Mesodermal cell (in vitro differentiated cells): ENCODE measurements around the gene CELF4.
"Not testable (repeated sequence)": the region's sequence is repeated elsewhere in the genome, so short reads cannot be mapped to it uniquely, and the experiment has no call there.

Experiments
- H3K27ac ChIP-seq: 2 replicates; pipeline ENCODE4 v1.7.0; 2013; ENCODE audit warnings: mild to moderate bottlenecking, low read depth, low read length, moderate library complexity; ENCODE audit not compliant: severe bottlenecking
- H3K36me3 ChIP-seq: 2 replicates; pipeline ENCODE4 v1.7.1; 2013; ENCODE audit warnings: mild to moderate bottlenecking, low read length, moderate library complexity; ENCODE audit not compliant: control insufficient read depth, insufficient read depth
- H3K4me1 ChIP-seq: one replicate; pipeline ENCODE4 v1.7.1; 2013; ENCODE audit warnings: mild to moderate bottlenecking, low read length; ENCODE audit not compliant: insufficient read depth, control insufficient read depth, poor library complexity, severe bottlenecking
- H3K4me3 ChIP-seq: 2 replicates; pipeline ENCODE4 v1.7.0; 2013; ENCODE audit warnings: low read length, control low read depth, mild to moderate bottlenecking; ENCODE audit not compliant: insufficient read depth, poor library complexity, severe bottlenecking; ENCODE audit errors: extremely low read depth
- H3K9me3 ChIP-seq: 2 replicates; pipeline ENCODE4 v1.7.1; 2013; ENCODE audit warnings: mild to moderate bottlenecking, low read length, moderate library complexity; ENCODE audit not compliant: control insufficient read depth
- WGBS, 2 experiments: methylation state at CpG; one replicate each; pipeline ENCODE4 v1.1.5; 2013; ENCODE audit warnings: missing lambda C conversion rate in 2 of 2; ENCODE audit not compliant: insufficient coverage in 2 of 2; 5-methylcytosine and 5-hydroxymethylcytosine counted together

The CELF4 gene

DNA sequence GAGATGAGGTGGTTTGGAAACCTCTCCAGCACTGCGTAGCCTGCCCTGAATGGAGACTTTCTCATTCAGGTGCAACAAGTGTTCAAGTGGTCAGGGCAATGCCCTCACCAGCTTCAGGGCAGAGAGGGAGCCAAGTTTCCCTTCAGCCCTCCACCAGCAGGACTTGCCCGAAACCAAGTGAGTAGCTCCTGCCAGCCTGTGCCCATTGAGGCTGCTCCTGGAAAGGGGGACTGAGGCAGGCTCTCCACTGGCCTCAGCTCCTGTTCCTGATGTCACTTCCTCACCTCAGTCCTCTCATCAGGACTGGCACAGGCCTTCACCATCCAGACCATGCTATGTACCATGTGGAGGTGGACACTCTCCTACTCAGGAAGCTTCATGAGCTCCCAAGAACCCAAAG, 94.6 kb downstream of the CELF4 start:
- Histone ChIP-seq H3K27ac (no peak overlapping the region), H3K4me1 (peaks cover 4% of the 10 kb centered on the region), H3K36me3 (no peaks in the 10 kb centered on the region), H3K9me3 (no peaks in the 10 kb centered on the region), H3K4me3 (no peak overlapping the region)
- 100% methylated on average over 2 of the region's 2 CpGs for WGBS, 2 experiments

DNA sequence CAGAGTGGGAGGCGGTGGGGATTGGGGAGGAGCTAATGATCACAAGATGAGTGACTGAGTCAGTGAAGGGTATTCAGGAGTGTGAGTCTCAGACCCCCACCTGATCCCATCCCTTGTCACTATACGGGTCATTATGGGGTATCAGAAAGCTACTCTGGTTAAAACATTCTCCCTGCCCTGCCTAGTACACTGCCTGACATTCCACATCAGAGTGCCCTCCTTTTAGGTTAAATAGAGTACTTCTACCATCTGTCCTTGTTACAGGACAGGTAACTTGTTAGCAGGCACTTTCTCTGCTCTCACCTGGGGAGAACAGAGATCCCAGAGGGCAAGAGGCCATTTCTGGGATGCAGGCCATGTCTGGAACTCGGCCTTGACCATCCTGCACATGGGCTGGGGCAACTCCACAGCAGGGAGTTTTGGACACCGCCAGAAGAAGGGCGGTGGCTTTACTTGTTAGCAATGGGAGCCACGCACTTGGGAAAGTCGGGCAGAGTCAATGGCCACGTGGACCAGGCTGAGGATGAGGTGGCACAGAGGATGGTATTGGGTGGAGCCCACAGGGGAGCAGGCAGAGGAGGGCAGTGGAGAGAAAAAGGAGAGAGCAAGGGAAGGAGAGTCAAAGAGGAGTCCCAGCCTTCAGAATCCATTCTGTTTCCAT, 98.5 kb downstream of the CELF4 start:
- Histone ChIP-seq H3K36me3 (no peaks in the 10 kb centered on the region), H3K4me3 (no peak overlapping the region), H3K9me3 (no peaks in the 10 kb centered on the region), H3K4me1 (peaks cover 4% of the 10 kb centered on the region), H3K27ac (no peak overlapping the region)
- WGBS, 2 experiments, result 81 to 87% methylated on average over 7 to 8 of the region's 8 CpGs

GRCh38 chr18:37465958-37466357, 99.6 kb downstream of the CELF4 start:
- Histone ChIP-seq H3K36me3 (no peaks in the 10 kb centered on the region), H3K4me3 (no peak overlapping the region), H3K4me1 (peaks cover 4% of the 10 kb centered on the region), H3K27ac (no peak overlapping the region), H3K9me3 (no peaks in the 10 kb centered on the region)
- 62 to 67% methylated on average over 4 to 6 of the region's 8 CpGs for WGBS, 2 experiments

GRCh38 chr18:37464257-37464656, 101.3 kb downstream of the CELF4 start:
- Histone ChIP-seq H3K4me3 (no peak overlapping the region), H3K27ac (no peak overlapping the region)

DNA sequence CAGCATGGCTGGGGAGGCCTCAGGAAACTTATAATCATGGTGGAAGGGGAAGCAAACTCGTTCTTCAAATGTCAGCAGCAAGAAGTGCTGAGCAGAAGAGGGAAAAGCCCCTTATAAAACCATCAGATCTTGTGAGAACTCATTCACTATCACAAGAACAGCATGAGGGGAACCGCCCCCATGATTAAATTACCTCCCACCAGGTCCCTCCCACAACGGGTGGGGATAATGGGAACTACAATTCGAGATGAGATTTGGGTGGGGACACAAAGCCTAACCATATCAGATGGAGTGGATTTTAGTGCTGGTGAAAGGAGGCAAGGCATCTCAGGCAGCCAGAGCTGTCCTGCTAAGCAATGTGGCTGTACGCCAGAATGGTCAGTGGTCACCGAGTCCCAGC, 104.3 kb downstream of the CELF4 start:
- 88% methylated on average over 4 of the region's 6 CpGs; no CpG with 5 or more reads in 1 of the 2 experiments for WGBS, 2 experiments
- peaks cover 11% of the 10 kb centered on the region for H3K4me1 ChIP-seq
- not testable (repeated sequence) for H3K9me3 ChIP-seq

More at GRCh38 chr18:37464257-37464656, 101.3 kb downstream of the CELF4 start:
- WGBS, 2 experiments, result 73 to 77% methylated on average over 2 of the region's 2 CpGs
- Histone ChIP-seq H3K9me3 (no peaks in the 10 kb centered on the region), H3K36me3 (no peaks in the 10 kb centered on the region), H3K4me1 (peaks cover 4% of the 10 kb centered on the region)

GRCh38 chr18:37460604-37461003, 105.0 kb downstream of the CELF4 start:
- H3K9me3 ChIP-seq, result no peaks in the 10 kb centered on the region
- H3K4me1 ChIP-seq, result peaks cover 7% of the 10 kb centered on the region
- no peak overlapping the region for H3K4me3 ChIP-seq
- H3K27ac ChIP-seq, result no peak overlapping the region
- H3K36me3 ChIP-seq, result no peaks in the 10 kb centered on the region
- 86 to 91% methylated on average over 1 of the region's 1 CpG for WGBS, 2 experiments

More for the DNA sequence above, 104.3 kb downstream of the CELF4 start:
- H3K4me3 ChIP-seq, H3K27ac ChIP-seq, H3K36me3 ChIP-seq: not testable (repeated sequence)

DNA sequence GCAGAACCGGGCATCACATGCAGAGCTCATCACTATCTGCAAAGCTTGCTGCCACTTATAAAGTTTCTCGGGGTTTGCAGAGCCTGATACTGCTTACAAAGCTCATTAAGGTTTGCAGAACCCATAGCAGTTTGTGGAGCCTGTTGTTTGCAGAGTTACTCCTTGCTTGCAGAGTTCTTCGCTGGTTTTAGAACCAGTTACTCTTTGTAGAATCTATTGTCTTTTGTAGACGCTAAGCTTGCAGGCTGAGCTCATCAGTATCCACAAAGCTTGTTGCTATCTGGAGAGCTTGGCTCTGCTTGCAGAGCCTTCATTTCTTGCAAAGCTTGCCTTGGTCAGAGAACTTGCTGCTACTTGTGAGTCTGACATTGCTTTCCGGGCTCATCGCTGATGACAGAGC, 106.9 kb downstream of the CELF4 start:
- Histone ChIP-seq H3K4me3 (no peak overlapping the region), H3K9me3 (no peaks in the 10 kb centered on the region), H3K4me1 (peaks cover 7% of the 10 kb centered on the region), H3K36me3 (no peaks in the 10 kb centered on the region), H3K27ac (no peak overlapping the region)
- 89 to 96% methylated on average over 4 to 6 of the region's 6 CpGs for whole genome bisulfite sequencing, 2 experiments

GRCh38 chr18:37457753-37458152, 107.8 kb downstream of the CELF4 start:
- Histone ChIP-seq H3K36me3 (no peaks in the 10 kb centered on the region), H3K27ac (peak overlapping the region; percentile 10), H3K4me1 (peaks cover 7% of the 10 kb centered on the region), H3K4me3 (no peak overlapping the region), H3K9me3 (no peaks in the 10 kb centered on the region)
- WGBS, 2 experiments, result 87 to 93% methylated on average over 7 of the region's 8 CpGs

- Histone ChIP-seq H3K27ac (peak overlapping the region; percentile 41), H3K9me3 (no peaks in the 10 kb centered on the region), H3K36me3 (no peaks in the 10 kb centered on the region), H3K4me3 (no peak overlapping the region), H3K4me1 (peaks cover 7% of the 10 kb centered on the region)
- WGBS, 2 experiments, result 74 to 79% methylated on average over 2 to 3 of the region's 3 CpGs
These were observed 108.3 kb downstream of the CELF4 start for GRCh38 chr18:37457341-37457740.

GRCh38 chr18:37456873-37457272, 108.7 kb downstream of the CELF4 start:
- Histone ChIP-seq H3K27ac (peak overlapping the region; percentile 41), H3K9me3 (no peaks in the 10 kb centered on the region), H3K4me3 (no peak overlapping the region), H3K4me1 (peaks cover 7% of the 10 kb centered on the region), H3K36me3 (no peaks in the 10 kb centered on the region)
- WGBS, 2 experiments, result 90 to 98% methylated on average over 5 of the region's 5 CpGs

DNA sequence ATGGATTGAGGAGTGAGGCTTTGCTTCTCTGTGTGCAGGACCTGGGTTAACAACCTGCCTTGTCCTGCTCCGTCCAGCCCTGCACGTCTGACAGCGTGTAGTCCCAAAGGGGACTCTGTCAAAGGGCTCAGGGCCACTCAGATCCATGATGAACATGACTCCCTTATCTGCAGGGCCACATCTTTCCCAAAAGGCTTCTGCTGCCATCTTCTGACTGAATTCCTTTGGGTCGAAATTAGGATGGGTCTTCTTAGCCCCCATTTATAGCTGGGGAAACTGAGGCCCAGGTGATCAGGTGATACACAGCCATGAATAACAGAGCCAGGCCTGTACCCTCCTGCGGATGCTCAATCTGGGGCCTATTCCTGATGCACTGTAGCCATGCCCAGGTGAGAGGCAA, 109.2 kb downstream of the CELF4 start:
- peaks cover 7% of the 10 kb centered on the region for H3K4me1 ChIP-seq
- no peak overlapping the region for H3K4me3 ChIP-seq
- H3K9me3 ChIP-seq, result no peaks in the 10 kb centered on the region
- 86 to 94% methylated on average over 4 to 5 of the region's 5 CpGs for WGBS, 2 experiments
- H3K27ac ChIP-seq, result no peak overlapping the region
- no peaks in the 10 kb centered on the region for H3K36me3 ChIP-seq
